Esophagus muscularis mucosa (tissue), 4 donors: ENCODE measurements around the gene SUPT20H. TPM values are rescaled to one million over a fixed set of nuclear protein-coding genes. Genes with fewer than 3 reads are reported as not detected.

ENCODE experiments used
- DNase-seq: peaks from one replicate; pipeline ENCODE4 v3.0.0-alpha.2; 2017; ENCODE audit errors: extremely low spot score
- H3K27ac ChIP-seq, 4 donors: fragments of 200-600 bp; sonication (generic); replicated peaks in 1 of 4; 1 replicate in 3 of 4; 2 replicates in 1 of 4; pipeline ENCODE4 v1.5.1; 2016 to 2019; ENCODE audit warnings: mild to moderate bottlenecking in 1 of 4
- H3K27me3 ChIP-seq, 4 donors: fragments of 200-600 bp; sonication (generic); one replicate each; pipeline versions ENCODE4 v1.5.1 to v1.6.0; 2016 to 2019
- H3K36me3 ChIP-seq, 4 donors: fragments of 200-600 bp; sonication (generic); one replicate each; pipeline ENCODE4 v1.5.1; 2016 to 2019
- H3K4me1 ChIP-seq, 4 donors: fragments of 200-600 bp; sonication (generic); one replicate each; pipeline ENCODE4 v1.5.1; 2016 to 2019
- H3K4me3 ChIP-seq, 4 donors: fragments of 200-600 bp; sonication (generic); 1 replicate in 2 of 4; 2 replicates in 2 of 4; pipeline ENCODE4 v1.5.1; 2016 to 2019; ENCODE audit warnings: mild to moderate bottlenecking in 4 of 4, moderate library complexity in 1 of 4
- H3K9me3 ChIP-seq, 4 donors: fragments of 200-600 bp; sonication (generic); 1 replicate in 3 of 4; 2 replicates in 1 of 4; pipeline ENCODE4 v1.5.1; 2016 to 2019
- EP300 ChIP-seq: sonication (generic); formaldehyde crosslinking; IDR thresholded peaks from one replicate; pipeline ENCODE4 v1.6.1; 2017; ENCODE audit warnings: antibody characterized with exemption
- POLR2A ChIP-seq: fragments of 450-650 bp; IDR thresholded peaks from one replicate; pipeline ENCODE4 v1.6.1; 2017; ENCODE audit warnings: antibody characterized with exemption, moderate library complexity, mild to moderate bottlenecking, low read depth
- POLR2AphosphoS5 ChIP-seq, 2 donors: sonication (generic); formaldehyde crosslinking; IDR thresholded peaks; one replicate each; pipeline ENCODE4 v1.6.1; 2017; ENCODE audit warnings: antibody characterized with exemption in 2 of 2
- WGBS: methylation state at CpG from one replicate; pipeline ENCODE4 v1.1.5; 2018; 5-methylcytosine and 5-hydroxymethylcytosine counted together
- intact Hi-C: fragments of 100-400 bp; cut with DNase I; formaldehyde crosslinking; loops from one replicate; pipeline ENCODE4 v1.15.1; 2023
- total RNA-seq, 4 donors: library from RNA; depleted of rRNA; stranded (reverse); fragments of >200 nt; gene quantifications; one replicate each; pipeline versions ENCODE4 v1.1.0 to v1.2.1, GENCODE V29; 2016
- TF ChIP-seq, protein P1 (sequence below), 3 experiments: fragments of 200-600 bp in 2 of 3; fragments of 450-650 bp in 1 of 3; sonication (generic) in 2 of 3; IDR thresholded peaks; one replicate each; pipeline ENCODE4 v1.5.1; 2017 to 2019; ENCODE audit warnings: antibody characterized with exemption in 3 of 3, mild to moderate bottlenecking in 2 of 3, moderate library complexity in 1 of 3

Gene SUPT20H
- total RNA-seq, 4 donors from 2014 or later = 23.0 to 37.4 (median 31.7) TPM

DNA sequence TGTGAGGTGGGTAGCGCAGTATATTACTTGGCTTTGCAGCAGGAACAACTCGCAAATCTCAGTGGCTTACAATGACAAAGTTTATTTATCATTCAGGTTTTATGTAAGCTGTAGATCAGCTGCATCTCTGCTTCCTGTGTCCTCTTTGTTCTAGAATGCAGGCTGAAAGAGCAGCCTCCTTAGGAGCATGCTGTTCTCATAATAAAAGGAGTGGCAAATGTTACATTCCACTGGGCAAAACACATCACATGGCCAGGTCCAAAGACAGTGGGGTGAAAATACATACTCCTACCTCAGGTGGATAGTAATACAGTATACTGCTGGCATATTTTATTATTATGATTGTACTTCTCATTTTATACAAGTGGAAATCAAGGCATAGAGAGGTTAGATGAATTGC, 47.2 kb upstream of the SUPT20H start:
- H3K36me3 ChIP-seq = no peaks in the 10 kb centered on the region
- H3K27me3 ChIP-seq = no peaks in the 10 kb centered on the region
- H3K9me3 ChIP-seq = no peaks in the 10 kb centered on the region
- H3K27ac ChIP-seq = no peak overlapping the region
- intact Hi-C loops = no loop called here
- H3K4me1 ChIP-seq = peaks cover 0 to 17% (median 10%) of the 10 kb centered on the region in 4 donors
- H3K4me3 ChIP-seq = no peak overlapping the region
- DNase-seq = no peak
- WGBS = 71% methylated on average over 2 of the region's 2 CpGs
- TF ChIP-seq EP300 (no peak), POLR2A (no peak), POLR2AphosphoS5 (IDR thresholded peaks at IDR 0.05) (no peak)
- TF ChIP-seq, protein P1, sequence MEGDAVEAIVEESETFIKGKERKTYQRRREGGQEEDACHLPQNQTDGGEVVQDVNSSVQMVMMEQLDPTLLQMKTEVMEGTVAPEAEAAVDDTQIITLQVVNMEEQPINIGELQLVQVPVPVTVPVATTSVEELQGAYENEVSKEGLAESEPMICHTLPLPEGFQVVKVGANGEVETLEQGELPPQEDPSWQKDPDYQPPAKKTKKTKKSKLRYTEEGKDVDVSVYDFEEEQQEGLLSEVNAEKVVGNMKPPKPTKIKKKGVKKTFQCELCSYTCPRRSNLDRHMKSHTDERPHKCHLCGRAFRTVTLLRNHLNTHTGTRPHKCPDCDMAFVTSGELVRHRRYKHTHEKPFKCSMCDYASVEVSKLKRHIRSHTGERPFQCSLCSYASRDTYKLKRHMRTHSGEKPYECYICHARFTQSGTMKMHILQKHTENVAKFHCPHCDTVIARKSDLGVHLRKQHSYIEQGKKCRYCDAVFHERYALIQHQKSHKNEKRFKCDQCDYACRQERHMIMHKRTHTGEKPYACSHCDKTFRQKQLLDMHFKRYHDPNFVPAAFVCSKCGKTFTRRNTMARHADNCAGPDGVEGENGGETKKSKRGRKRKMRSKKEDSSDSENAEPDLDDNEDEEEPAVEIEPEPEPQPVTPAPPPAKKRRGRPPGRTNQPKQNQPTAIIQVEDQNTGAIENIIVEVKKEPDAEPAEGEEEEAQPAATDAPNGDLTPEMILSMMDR (IDR thresholded peaks at IDR 0.05) = no peak

DNA sequence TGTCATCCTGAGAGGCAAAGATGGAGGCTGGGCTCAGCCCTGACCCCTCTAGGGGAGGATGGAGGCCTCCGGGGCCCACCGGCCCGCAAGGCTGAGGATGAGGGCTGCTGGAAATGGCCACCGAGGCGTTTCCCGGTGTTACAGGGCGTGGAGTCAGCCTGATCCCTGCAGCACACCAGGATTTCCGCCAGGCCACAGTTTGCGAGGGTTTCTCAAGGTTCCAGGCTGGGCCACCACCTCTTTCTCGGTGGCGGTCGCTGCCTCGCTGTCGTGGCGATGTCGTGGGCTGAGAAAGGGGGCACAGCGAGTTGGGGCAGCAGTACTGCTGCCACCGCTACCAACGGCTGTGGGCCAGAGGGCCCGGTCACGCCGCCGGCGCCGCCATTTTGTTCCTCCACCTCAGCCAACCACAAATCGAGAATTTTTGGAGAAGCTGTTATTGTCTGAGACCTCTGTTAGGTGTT, 45.8 kb upstream of the SUPT20H start, which contains the start of gene CSNK1A1L:
TSS of gene CSNK1A1L (minus strand) at position 414 of the 464 bp plus-strand sequence. CDS start at position 6, 408 bp downstream.
- TF ChIP-seq, protein P1 (IDR thresholded peaks at IDR 0.05) = no peak
- no peak for TF ChIP-seq POLR2A
- no peak for TF ChIP-seq EP300
- TF ChIP-seq POLR2AphosphoS5 (IDR thresholded peaks at IDR 0.05) = no peak
- intact Hi-C loops = no loop called here
- no peak for DNase-seq
- Histone ChIP-seq H3K4me3 (no peak within 1 kb of the TSS), H3K36me3 (no peaks in the 10 kb centered on the region), H3K27me3 (no peaks in the 10 kb centered on the region), H3K4me1 (peaks cover 0 to 17% (median 10%) of the 10 kb centered on the region in 4 donors), H3K27ac (no peak within 1 kb of the TSS), H3K9me3 (no peaks in the 10 kb centered on the region)
- WGBS = 93% methylated on average over 26 of the region's 26 CpGs

DNA sequence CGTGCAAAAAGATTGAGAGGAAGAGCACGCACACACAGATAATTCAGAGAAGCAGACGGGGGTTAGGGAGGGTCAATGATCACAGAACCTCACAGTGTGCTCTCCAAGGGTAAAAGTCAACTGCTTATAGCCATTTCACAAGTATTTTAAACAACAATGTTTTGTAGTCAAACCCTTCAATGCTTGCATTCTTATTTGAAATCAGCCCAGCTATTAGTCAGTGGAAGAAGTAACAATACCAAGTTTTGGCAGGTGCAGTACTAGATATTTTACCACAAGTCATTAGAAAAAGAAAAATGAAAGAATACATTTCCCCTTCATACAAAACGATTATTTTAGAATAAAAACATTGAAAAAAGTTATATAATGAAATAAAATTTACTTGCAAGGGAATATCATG, 43.4 kb upstream of the SUPT20H start:
- Histone ChIP-seq H3K27me3 (no peaks in the 10 kb centered on the region), H3K4me1 (peaks cover 0 to 13% (median 5%) of the 10 kb centered on the region in 4 donors), H3K9me3 (no peaks in the 10 kb centered on the region), H3K36me3 (no peaks in the 10 kb centered on the region), H3K27ac (no peak overlapping the region), H3K4me3 (no peak overlapping the region)
- intact Hi-C loops = no loop called here
- TF ChIP-seq POLR2AphosphoS5 (IDR thresholded peaks at IDR 0.05) (no peak), POLR2A (no peak)
- DNase-seq = no peak
- WGBS = 67% methylated on average over 4 of the region's 4 CpGs

DNA sequence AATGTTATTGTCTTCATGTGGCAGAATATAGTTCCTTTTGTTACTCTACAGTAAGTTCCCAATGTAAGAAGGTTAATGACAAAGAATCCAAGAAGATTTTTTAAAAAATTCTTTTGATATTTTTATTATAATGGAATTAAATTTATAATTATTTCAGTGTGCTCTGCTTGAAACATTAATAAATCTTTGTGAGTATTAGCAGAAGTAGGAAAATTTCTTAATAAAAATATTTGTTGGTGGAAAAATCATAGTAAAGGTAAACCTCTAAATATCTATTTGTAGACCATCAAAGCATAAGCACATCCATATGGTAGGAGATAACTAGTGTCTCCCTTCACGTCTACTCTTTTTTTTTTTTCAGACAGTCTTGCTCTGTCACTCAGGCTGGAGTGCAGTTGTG, 41.7 kb upstream of the SUPT20H start:
- 52% methylated on average over 1 of the region's 1 CpG for WGBS
- Histone ChIP-seq H3K27me3 (no peaks in the 10 kb centered on the region), H3K9me3 (no peaks in the 10 kb centered on the region), H3K36me3 (no peaks in the 10 kb centered on the region), H3K4me1 (peaks cover 0 to 13% (median 5%) of the 10 kb centered on the region in 4 donors), H3K4me3 (no peak overlapping the region), H3K27ac (no peak overlapping the region)
- intact Hi-C loops = no loop called here
- DNase-seq = no peak
- TF ChIP-seq, protein P1 (IDR thresholded peaks at IDR 0.05) = no peak
- TF ChIP-seq POLR2AphosphoS5 (IDR thresholded peaks at IDR 0.05) (no peak), EP300 (no peak), POLR2A (no peak)

DNA sequence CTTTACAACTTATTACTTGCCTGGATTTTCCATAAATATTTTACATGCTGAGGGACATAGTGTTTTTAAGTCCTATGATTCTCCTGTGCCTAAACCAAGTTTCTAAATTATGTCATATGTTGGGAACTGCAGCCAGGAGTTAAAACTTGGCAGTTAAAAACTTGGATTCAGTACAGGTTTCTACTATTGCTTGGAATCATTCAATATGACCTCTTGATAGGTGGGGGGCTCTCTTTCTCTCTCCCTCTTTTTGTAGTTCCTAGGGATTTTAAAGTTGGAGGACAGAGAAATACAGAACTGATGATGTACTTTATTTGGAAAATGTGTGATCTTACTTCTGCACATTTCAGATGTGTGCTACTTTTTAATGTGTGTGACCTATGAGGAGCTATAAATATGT, 41.2 kb upstream of the SUPT20H start:
- no peak overlapping the region for H3K4me3 ChIP-seq
- intact Hi-C loops = no loop called here
- TF ChIP-seq EP300 = no peak
- TF ChIP-seq POLR2AphosphoS5 (IDR thresholded peaks at IDR 0.05) = no peak
- no peaks in the 10 kb centered on the region for H3K36me3 ChIP-seq
- H3K4me1 ChIP-seq = peaks cover 0 to 13% (median 5%) of the 10 kb centered on the region in 4 donors
- no peak overlapping the region for H3K27ac ChIP-seq
- H3K9me3 ChIP-seq = no peaks in the 10 kb centered on the region
- no peaks in the 10 kb centered on the region for H3K27me3 ChIP-seq
- no peak for DNase-seq

DNA sequence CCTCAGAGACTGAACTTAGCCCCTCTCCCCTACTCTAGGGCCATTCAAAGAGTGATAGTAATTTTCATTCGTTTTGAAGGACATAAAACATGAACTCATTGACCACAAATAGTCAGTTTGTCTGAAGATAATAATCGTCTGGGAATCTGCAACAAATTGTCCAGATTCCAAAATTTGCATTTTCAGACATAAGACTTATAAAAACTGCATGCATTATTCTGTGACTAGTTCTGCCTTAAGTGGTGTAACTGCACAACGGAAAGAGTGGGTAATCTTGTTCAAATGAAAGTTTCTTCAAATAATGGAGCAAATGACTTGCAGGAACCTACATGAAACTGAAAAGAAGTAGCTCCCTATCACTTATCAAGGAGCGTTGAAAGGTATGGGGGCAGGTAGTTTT, 37.6 kb upstream of the SUPT20H start:
- Histone ChIP-seq H3K9me3 (no peaks in the 10 kb centered on the region), H3K27ac (no peak overlapping the region), H3K36me3 (no peaks in the 10 kb centered on the region), H3K4me3 (no peak overlapping the region), H3K27me3 (no peaks in the 10 kb centered on the region), H3K4me1 (peaks cover 0 to 4% (median 2%) of the 10 kb centered on the region in 4 donors)
- no peak for DNase-seq
- no peak for TF ChIP-seq EP300
- no peak for TF ChIP-seq POLR2A
- TF ChIP-seq, protein P1 (IDR thresholded peaks at IDR 0.05) = no peak
- no peak for TF ChIP-seq POLR2AphosphoS5 (IDR thresholded peaks at IDR 0.05)
- WGBS = 84% methylated on average over 4 of the region's 4 CpGs
- intact Hi-C loops = no loop called here
